GM23338 (cell line): ENCODE measurements around the gene PRM1. TPM values are rescaled to one million over a fixed set of nuclear protein-coding genes. Genes with fewer than 3 reads are reported as not detected.

Source experiments
- ATAC-seq: fragments of 200-7000 bp; cut with Tn5 transposase; 3 replicates; pipeline ENCODE4 v1.9.1; 2020
- DNase-seq: peaks from one replicate; pipeline ENCODE4 v3.0.0-alpha.2; 2015; ENCODE audit warnings: low spot score
- H2AFZ ChIP-seq: fragments of 200-600 bp; sonication (generic); 2 replicates; pipeline ENCODE4 v1.8.0; 2016; ENCODE audit warnings: antibody characterized with exemption, mild to moderate bottlenecking, moderate library complexity
- H3F3A ChIP-seq: fragments of 200-600 bp; sonication (generic); replicated peaks from 2 replicates; pipeline ENCODE4 v1.8.0; 2017; ENCODE audit warnings: antibody characterized with exemption, mixed run types, low read depth
- H3K27ac ChIP-seq: fragments of 200-600 bp; sonication (generic); 2 replicates; pipeline ENCODE4 v1.6.1; 2016; ENCODE audit warnings: low read depth
- H3K27me3 ChIP-seq: fragments of 200-600 bp; sonication (generic); 2 replicates; pipeline ENCODE4 v1.8.0; 2016; ENCODE audit warnings: mild to moderate bottlenecking, mixed run types, moderate library complexity; ENCODE audit not compliant: insufficient read depth
- H3K36me3 ChIP-seq: fragments of 200-600 bp; sonication (generic); 2 replicates; pipeline ENCODE4 v1.8.0; 2016; ENCODE audit warnings: mild to moderate bottlenecking; ENCODE audit not compliant: insufficient read depth
- H3K4me1 ChIP-seq: fragments of 200-600 bp; sonication (generic); 2 replicates; pipeline ENCODE4 v1.8.0; 2016; ENCODE audit warnings: mild to moderate bottlenecking, moderate library complexity; ENCODE audit not compliant: insufficient read depth
- H3K4me2 ChIP-seq: fragments of 200-600 bp; sonication (generic); 2 replicates; pipeline ENCODE4 v1.7.1; 2017; ENCODE audit warnings: mixed run types
- H3K4me3 ChIP-seq: fragments of 200-600 bp; sonication (generic); 2 replicates; pipeline ENCODE4 v1.6.1; 2016; ENCODE audit warnings: mixed run types
- H3K79me2 ChIP-seq: fragments of 200-600 bp; sonication (generic); replicated peaks from 2 replicates; pipeline ENCODE4 v1.8.0; 2017; ENCODE audit warnings: mild to moderate bottlenecking; ENCODE audit not compliant: insufficient read depth
- H3K9me2 ChIP-seq: fragments of 200-600 bp; sonication (generic); 2 replicates; pipeline ENCODE4 v1.8.0; 2017; ENCODE audit not compliant: insufficient read depth
- H4K20me1 ChIP-seq: fragments of 200-600 bp; sonication (generic); replicated peaks from 2 replicates; pipeline ENCODE4 v1.8.0; 2017; ENCODE audit warnings: mild to moderate bottlenecking; ENCODE audit not compliant: insufficient read depth
- H3K27ac Mint-ChIP-seq: 2 replicates; pipeline ENCODE4 v1.8.0; 2020; ENCODE audit warnings: inconsistent platforms, mild to moderate bottlenecking, moderate library complexity, mixed read lengths
- H3K27me3 Mint-ChIP-seq: 3 replicates; pipeline ENCODE4 v1.8.0; 2022; ENCODE audit warnings: low read depth, mild to moderate bottlenecking, moderate library complexity, mixed read lengths, inconsistent platforms; ENCODE audit not compliant: insufficient read depth, poor library complexity
- H3K36me3 Mint-ChIP-seq: 3 replicates; pipeline ENCODE4 v1.8.0; 2021; ENCODE audit warnings: low read depth, mild to moderate bottlenecking, inconsistent platforms, moderate library complexity, mixed read lengths
- H3K4me1 Mint-ChIP-seq: 3 replicates; pipeline ENCODE4 v1.8.0; 2020; ENCODE audit warnings: mild to moderate bottlenecking, inconsistent platforms, mixed read lengths
- H3K4me3 Mint-ChIP-seq: 3 replicates; pipeline ENCODE4 v1.8.0; 2021; ENCODE audit warnings: moderate library complexity, mild to moderate bottlenecking, inconsistent platforms, mixed read lengths
- H3K9me3 Mint-ChIP-seq: 3 replicates; pipeline ENCODE4 v1.8.0; 2020; ENCODE audit warnings: moderate library complexity, mild to moderate bottlenecking, inconsistent platforms, mixed read lengths
- CREB1 ChIP-seq: fragments of 250-450 bp; sonication (Bioruptor Pico); IDR thresholded peaks from 2 replicates; pipeline ENCODE4 v1.5.0; 2020; ENCODE audit warnings: low read depth, mild to moderate bottlenecking, moderate library complexity
- EZH2 ChIP-seq: fragments of 200-600 bp; sonication (generic); IDR thresholded peaks from one replicate; pipeline ENCODE4 v1.8.0; 2017; ENCODE audit warnings: antibody characterized with exemption, mild to moderate bottlenecking, low read depth; ENCODE audit not compliant: unreplicated experiment
- JUNB ChIP-seq: IDR thresholded peaks from one replicate; pipeline ENCODE4 v1.6.1; 2016; ENCODE audit warnings: antibody characterized with exemption; ENCODE audit not compliant: unreplicated experiment
- NANOG ChIP-seq: IDR thresholded peaks from 2 replicates; pipeline ENCODE4 v1.6.1; 2016; ENCODE audit warnings: antibody characterized with exemption, borderline replicate concordance
- POLR2AphosphoS5 ChIP-seq: IDR thresholded peaks from 2 replicates; pipeline ENCODE4 v1.6.1; 2016; ENCODE audit warnings: antibody characterized with exemption, low read depth
- ZNF331 ChIP-seq: fragments of 250-450 bp; sonication (Bioruptor Pico); IDR thresholded peaks from 2 replicates; pipeline ENCODE4 v1.5.0; 2020; ENCODE audit warnings: low read depth, mild to moderate bottlenecking, moderate library complexity
- ZNF462 ChIP-seq: fragments of 250-450 bp; sonication (Bioruptor Pico); IDR thresholded peaks from 2 replicates; pipeline ENCODE4 v1.5.0; 2020; ENCODE audit warnings: mild to moderate bottlenecking, moderate library complexity
- polyA plus RNA-seq: library from polyadenylated mRNA; unstranded; fragments of >200 nt; fragmentation: Nextera tagmentation; extraction: Ambion mirVana; gene quantifications from 2 replicates; pipeline ENCODE4 v1.2.1, GENCODE V29; 2016
- total RNA-seq: library from RNA; depleted of rRNA; stranded (reverse); fragments of >200 nt; shearing (Covaris generic); gene quantifications from 2 replicates; pipeline ENCODE4 v1.2.3, GENCODE V29; 2014
- TF ChIP-seq, protein P1 (sequence below), 2 experiments: fragments of 200-600 bp in 1 of 2; sonication (generic) in 1 of 2; conservative IDR thresholded peaks; 2 replicates each; pipeline versions ENCODE4 v1.5.1 to v1.6.1; 2016 to 2017; ENCODE audit warnings: antibody characterized with exemption in 2 of 2, low read depth in 2 of 2, mild to moderate bottlenecking in 2 of 2, moderate library complexity in 1 of 2

The PRM1 gene
- total and polyA plus RNA-seq, 2 experiments from 2014 or later, result 1.2 TPM; not detected in 1

GRCh38 chr16:11253009-11253994, 27.8 kb downstream of the PRM1 start:
- H3K36me3 ChIP-seq, result peaks cover 21% of the 10 kb centered on the region
- peak overlapping the region; percentile 89 for H3K4me3 ChIP-seq
- Mint-ChIP-seq H3K27me3 (peaks cover 26% of the 10 kb centered on the region), H3K4me3 (peak overlapping the region; percentile 80), H3K27ac (no peak overlapping the region; the same call in 1 of the 2 replicates), H3K9me3 (no peaks in the 10 kb centered on the region), H3K4me1 (peaks cover 35% of the 10 kb centered on the region), H3K36me3 (peaks cover 27% of the 10 kb centered on the region)
- H3F3A ChIP-seq, result peaks cover 55% of the 10 kb centered on the region
- peaks cover 32% of the 10 kb centered on the region for H3K4me1 ChIP-seq
- H3K79me2 ChIP-seq, result peaks cover 33% of the 10 kb centered on the region
- H4K20me1 ChIP-seq, result peaks cover 21% of the 10 kb centered on the region
- no peak for ATAC-seq
- H3K4me2 ChIP-seq, result peak overlapping the region; percentile 96
- no peak for DNase-seq
- no peaks in the 10 kb centered on the region for H3K9me2 ChIP-seq
- H3K27ac ChIP-seq, result peak overlapping the region; percentile 74
- no peaks in the 10 kb centered on the region for H3K27me3 ChIP-seq
- peak; percentile 31; the same call in 1 of the 2 replicates for TF ChIP-seq POLR2AphosphoS5
- TF ChIP-seq ZNF331, result no peak
- TF ChIP-seq NANOG, result no peak
- no peak for TF ChIP-seq EZH2
- no peak overlapping the region for H2AFZ ChIP-seq

GRCh38 chr16:11252482-11252931, 28.6 kb downstream of the PRM1 start:
- Mint-ChIP-seq H3K4me1 (peaks cover 34% of the 10 kb centered on the region), H3K27ac (no peak overlapping the region), H3K27me3 (peaks cover 26% of the 10 kb centered on the region), H3K4me3 (peak overlapping the region; percentile 80; the same call in 1 of the 3 replicates), H3K36me3 (peaks cover 27% of the 10 kb centered on the region), H3K9me3 (no peaks in the 10 kb centered on the region)
- H2AFZ ChIP-seq, result no peak overlapping the region
- peaks cover 30% of the 10 kb centered on the region for H3K4me1 ChIP-seq
- H3K27me3 ChIP-seq, result no peaks in the 10 kb centered on the region
- H3K4me2 ChIP-seq, result peak overlapping the region; percentile 96
- no peak overlapping the region for H3K27ac ChIP-seq
- peaks cover 21% of the 10 kb centered on the region for H4K20me1 ChIP-seq
- peak overlapping the region; percentile 89 for H3K4me3 ChIP-seq
- ATAC-seq (no peak), DNase-seq (no peak)
- no peaks in the 10 kb centered on the region for H3K9me2 ChIP-seq
- peaks cover 55% of the 10 kb centered on the region for H3F3A ChIP-seq
- peaks cover 33% of the 10 kb centered on the region for H3K79me2 ChIP-seq
- peaks cover 21% of the 10 kb centered on the region for H3K36me3 ChIP-seq
- no peak for TF ChIP-seq JUNB
- TF ChIP-seq ZNF462 (CRISPR knock-in tag), result no peak
- no peak for TF ChIP-seq NANOG
- TF ChIP-seq EZH2, result no peak
- no peak for TF ChIP-seq ZNF331
- TF ChIP-seq CREB1 (CRISPR knock-in tag), result no peak
- TF ChIP-seq, protein P1, sequence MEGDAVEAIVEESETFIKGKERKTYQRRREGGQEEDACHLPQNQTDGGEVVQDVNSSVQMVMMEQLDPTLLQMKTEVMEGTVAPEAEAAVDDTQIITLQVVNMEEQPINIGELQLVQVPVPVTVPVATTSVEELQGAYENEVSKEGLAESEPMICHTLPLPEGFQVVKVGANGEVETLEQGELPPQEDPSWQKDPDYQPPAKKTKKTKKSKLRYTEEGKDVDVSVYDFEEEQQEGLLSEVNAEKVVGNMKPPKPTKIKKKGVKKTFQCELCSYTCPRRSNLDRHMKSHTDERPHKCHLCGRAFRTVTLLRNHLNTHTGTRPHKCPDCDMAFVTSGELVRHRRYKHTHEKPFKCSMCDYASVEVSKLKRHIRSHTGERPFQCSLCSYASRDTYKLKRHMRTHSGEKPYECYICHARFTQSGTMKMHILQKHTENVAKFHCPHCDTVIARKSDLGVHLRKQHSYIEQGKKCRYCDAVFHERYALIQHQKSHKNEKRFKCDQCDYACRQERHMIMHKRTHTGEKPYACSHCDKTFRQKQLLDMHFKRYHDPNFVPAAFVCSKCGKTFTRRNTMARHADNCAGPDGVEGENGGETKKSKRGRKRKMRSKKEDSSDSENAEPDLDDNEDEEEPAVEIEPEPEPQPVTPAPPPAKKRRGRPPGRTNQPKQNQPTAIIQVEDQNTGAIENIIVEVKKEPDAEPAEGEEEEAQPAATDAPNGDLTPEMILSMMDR (conservative IDR thresholded peaks at IDR 0.05; ENCODE audit: low read depth in 2 of 2), result no peak
